DMS153 (cell line): ENCODE data around the gene CPT1C.

Experiments used
- DNase-seq: peaks from one replicate; lab custom pipeline; 2025; lab: John Stamatoyannopoulos, UW

The CPT1C gene

GRCh38 chr19:49690656-49691242 lies at the start of gene CPT1C:
CPT1C (plus strand) TSS chr19:49691116; CDS start chr19:49692253, 1,137 bp downstream.
- peak; percentile 84 for DNase-seq

- DNase-seq = peak; percentile 99
Observed at GRCh38 chr19:49641688-49642491, 49.0 kb upstream of the CPT1C start, which contains the start of gene SCAF1. SCAF1 (plus strand) TSS chr19:49642209; CDS start chr19:49645027, 2,818 bp downstream.

- no peak for DNase-seq
Observed at GRCh38 chr19:49642492-49643035, 48.4 kb upstream of the CPT1C start.

GRCh38 chr19:49643466-49643865 lies 47.5 kb upstream of the CPT1C start:
- no peak for DNase-seq

- no peak for DNase-seq
Observed at GRCh38 chr19:49645592-49645991, 45.3 kb upstream of the CPT1C start.

GRCh38 chr19:49645995-49646394 lies 44.9 kb upstream of the CPT1C start:
- no peak for DNase-seq

- no peak for DNase-seq
Observed at GRCh38 chr19:49646586-49646985, 44.3 kb upstream of the CPT1C start.

GRCh38 chr19:49651029-49651819 lies 39.7 kb upstream of the CPT1C start:
- no peak for DNase-seq

GRCh38 chr19:49651820-49652550 lies 38.9 kb upstream of the CPT1C start:
- DNase-seq = no peak

GRCh38 chr19:49652551-49653465 lies 38.1 kb upstream of the CPT1C start:
- DNase-seq = no peak

- DNase-seq = no peak
Observed at GRCh38 chr19:49653466-49653806, 37.5 kb upstream of the CPT1C start.

GRCh38 chr19:49654581-49654980 lies 36.3 kb upstream of the CPT1C start:
- no peak for DNase-seq

- no peak for DNase-seq
Observed at GRCh38 chr19:49655570-49656455, 35.1 kb upstream of the CPT1C start.

- DNase-seq = no peak
Observed at GRCh38 chr19:49656456-49657109, 34.3 kb upstream of the CPT1C start.

GRCh38 chr19:49657493-49658138 lies 33.3 kb upstream of the CPT1C start:
- no peak for DNase-seq

GRCh38 chr19:49658139-49658517 lies 32.8 kb upstream of the CPT1C start:
- no peak for DNase-seq

GRCh38 chr19:49658566-49659442 lies 32.1 kb upstream of the CPT1C start:
- no peak for DNase-seq
